ACC112 (cell line): ENCODE measurements around the gene TCIRG1.
A peak's percentile ranks its signal among the peaks of the same experiment; 100 is the strongest.

Experiments
- H2AFZ ChIP-seq: fragments of 200-600 bp; sonication (generic); one replicate; pipeline ENCODE4 v1.6.0; 2017; ENCODE audit warnings: antibody characterized with exemption, low read length; ENCODE audit not compliant: unreplicated experiment
- H3K27ac ChIP-seq: fragments of 200-600 bp; sonication (generic); 2 replicates; pipeline ENCODE4 v1.5.1; 2014; ENCODE audit warnings: low read depth, mild to moderate bottlenecking, antibody characterized with exemption, low read length, moderate library complexity
- H3K27me3 ChIP-seq: fragments of 200-600 bp; sonication (generic); 2 replicates; pipeline ENCODE4 v1.6.1; 2014; ENCODE audit warnings: mild to moderate bottlenecking, antibody characterized with exemption, low read length, moderate library complexity, mixed read lengths; ENCODE audit not compliant: insufficient read depth
- H3K36me3 ChIP-seq: fragments of 200-600 bp; sonication (generic); 2 replicates; pipeline ENCODE4 v1.6.1; 2016; ENCODE audit warnings: mild to moderate bottlenecking, antibody characterized with exemption, low read length, moderate library complexity, mixed read lengths; ENCODE audit not compliant: insufficient read depth
- H3K4me1 ChIP-seq: fragments of 200-600 bp; sonication (generic); one replicate; pipeline ENCODE4 v1.6.1; 2016; ENCODE audit warnings: low read length, mixed read lengths; ENCODE audit not compliant: insufficient read depth, unreplicated experiment, control insufficient read depth
- H3K4me3 ChIP-seq: fragments of 200-600 bp; sonication (generic); 2 replicates; pipeline ENCODE4 v1.5.1; 2014; ENCODE audit warnings: mild to moderate bottlenecking, low read depth, low read length
- H3K79me2 ChIP-seq: fragments of 200-600 bp; sonication (generic); one replicate; pipeline ENCODE4 v1.6.0; 2016; ENCODE audit warnings: low read length; ENCODE audit not compliant: control insufficient read depth, unreplicated experiment, insufficient read depth

TCIRG1 gene

GRCh38 chr11:68040957-68041591 is 2.2 kb downstream of the TCIRG1 start:
- Histone ChIP-seq H3K4me1 (peaks cover 19% of the 10 kb centered on the region), H3K27me3 (no peaks in the 10 kb centered on the region), H3K79me2 (peaks cover 50% of the 10 kb centered on the region), H3K27ac (peak overlapping the region; percentile 82), H3K36me3 (no peaks in the 10 kb centered on the region; the same call in 1 of the 2 replicates), H3K4me3 (peak overlapping the region; percentile 88), H2AFZ (no peak overlapping the region)

- H3K27me3 ChIP-seq, result no peaks in the 10 kb centered on the region
- H3K4me1 ChIP-seq, result peaks cover 19% of the 10 kb centered on the region
- peak overlapping the region; percentile 88; the same call in 1 of the 2 replicates for H3K4me3 ChIP-seq
- no peak overlapping the region for H3K27ac ChIP-seq
- H2AFZ ChIP-seq, result no peak overlapping the region
- no peaks in the 10 kb centered on the region; the same call in 1 of the 2 replicates for H3K36me3 ChIP-seq
- H3K79me2 ChIP-seq, result peaks cover 50% of the 10 kb centered on the region
Measured at GRCh38 chr11:68041617-68042218, 2.9 kb downstream of the TCIRG1 start.

GRCh38 chr11:68042219-68043028 is 3.6 kb downstream of the TCIRG1 start:
- no peak overlapping the region for H3K4me3 ChIP-seq
- H3K79me2 ChIP-seq, result peaks cover 50% of the 10 kb centered on the region
- no peaks in the 10 kb centered on the region; the same call in 1 of the 2 replicates for H3K36me3 ChIP-seq
- no peak overlapping the region for H2AFZ ChIP-seq
- no peak overlapping the region for H3K27ac ChIP-seq
- H3K4me1 ChIP-seq, result peaks cover 19% of the 10 kb centered on the region
- H3K27me3 ChIP-seq, result no peaks in the 10 kb centered on the region

- Histone ChIP-seq H3K79me2 (peaks cover 50% of the 10 kb centered on the region), H3K4me3 (no peak overlapping the region), H3K27ac (no peak overlapping the region; the same call in 1 of the 2 replicates), H3K4me1 (peaks cover 17% of the 10 kb centered on the region), H3K27me3 (no peaks in the 10 kb centered on the region), H2AFZ (no peak overlapping the region), H3K36me3 (no peaks in the 10 kb centered on the region; the same call in 1 of the 2 replicates)
Measured at GRCh38 chr11:68043029-68043348, 4.2 kb downstream of the TCIRG1 start.

- H3K27me3 ChIP-seq, result no peaks in the 10 kb centered on the region
- H2AFZ ChIP-seq, result no peak overlapping the region
- no peak overlapping the region for H3K4me3 ChIP-seq
- H3K4me1 ChIP-seq, result peaks cover 11% of the 10 kb centered on the region
- no peak overlapping the region; the same call in 1 of the 2 replicates for H3K27ac ChIP-seq
- H3K79me2 ChIP-seq, result peaks cover 44% of the 10 kb centered on the region
- H3K36me3 ChIP-seq, result no peaks in the 10 kb centered on the region; the same call in 1 of the 2 replicates
Measured at GRCh38 chr11:68043349-68044144, 4.7 kb downstream of the TCIRG1 start.

GRCh38 chr11:68044145-68044813 is 5.5 kb downstream of the TCIRG1 start:
- no peak overlapping the region for H2AFZ ChIP-seq
- no peaks in the 10 kb centered on the region for H3K27me3 ChIP-seq
- H3K79me2 ChIP-seq, result peaks cover 37% of the 10 kb centered on the region
- H3K27ac ChIP-seq, result no peak overlapping the region
- H3K4me1 ChIP-seq, result peaks cover 10% of the 10 kb centered on the region
- no peaks in the 10 kb centered on the region; the same call in 1 of the 2 replicates for H3K36me3 ChIP-seq
- no peak overlapping the region for H3K4me3 ChIP-seq

- no peak overlapping the region for H2AFZ ChIP-seq
- no peak overlapping the region for H3K27ac ChIP-seq
- H3K4me1 ChIP-seq, result peaks cover 10% of the 10 kb centered on the region
- no peak overlapping the region for H3K4me3 ChIP-seq
- H3K36me3 ChIP-seq, result no peaks in the 10 kb centered on the region; the same call in 1 of the 2 replicates
- H3K27me3 ChIP-seq, result no peaks in the 10 kb centered on the region
- H3K79me2 ChIP-seq, result peaks cover 30% of the 10 kb centered on the region
Measured at GRCh38 chr11:68044898-68045351, 6.1 kb downstream of the TCIRG1 start.

- H3K27me3 ChIP-seq, result no peaks in the 10 kb centered on the region
- no peak overlapping the region for H3K4me3 ChIP-seq
- peaks cover 3% of the 10 kb centered on the region for H3K79me2 ChIP-seq
- no peaks in the 10 kb centered on the region for H3K4me1 ChIP-seq
- no peaks in the 10 kb centered on the region; the same call in 1 of the 2 replicates for H3K36me3 ChIP-seq
- H3K27ac ChIP-seq, result no peak overlapping the region
- no peak overlapping the region for H2AFZ ChIP-seq
Measured at GRCh38 chr11:68047437-68048290, 8.8 kb downstream of the TCIRG1 start.

- no peak overlapping the region for H2AFZ ChIP-seq
- H3K27ac ChIP-seq, result no peak overlapping the region
- no peak overlapping the region for H3K4me3 ChIP-seq
- H3K27me3 ChIP-seq, result no peaks in the 10 kb centered on the region
- H3K36me3 ChIP-seq, result no peaks in the 10 kb centered on the region; the same call in 1 of the 2 replicates
- H3K79me2 ChIP-seq, result no peaks in the 10 kb centered on the region
- no peaks in the 10 kb centered on the region for H3K4me1 ChIP-seq
Measured at GRCh38 chr11:68048681-68049508, 10.1 kb downstream of the TCIRG1 start.
